Stimulated activated CD8-positive, alpha-beta memory T cell treated with anti-CD3 and anti-CD28 coated beads, Interleukin-4, amount 100 ng/mL, for 1 hour (primary cell): ENCODE data around the gene ANKRD40.
A peak's percentile ranks its signal among the peaks of the same experiment; 100 is the strongest.
"Not testable (repeated sequence)": the region's sequence is repeated elsewhere in the genome, so short reads cannot be mapped to it uniquely, and the experiment has no call there.

Source experiments
- DNase-seq, 2 donors: peaks; one replicate each; pipeline ENCODE4 v3.0.0-alpha.2; 2020; ENCODE audit warnings: low read depth in 2 of 2, low spot score in 1 of 2

Gene ANKRD40, protein sequence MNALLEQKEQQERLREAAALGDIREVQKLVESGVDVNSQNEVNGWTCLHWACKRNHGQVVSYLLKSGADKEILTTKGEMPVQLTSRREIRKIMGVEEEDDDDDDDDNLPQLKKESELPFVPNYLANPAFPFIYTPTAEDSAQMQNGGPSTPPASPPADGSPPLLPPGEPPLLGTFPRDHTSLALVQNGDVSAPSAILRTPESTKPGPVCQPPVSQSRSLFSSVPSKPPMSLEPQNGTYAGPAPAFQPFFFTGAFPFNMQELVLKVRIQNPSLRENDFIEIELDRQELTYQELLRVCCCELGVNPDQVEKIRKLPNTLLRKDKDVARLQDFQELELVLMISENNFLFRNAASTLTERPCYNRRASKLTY

DNA sequence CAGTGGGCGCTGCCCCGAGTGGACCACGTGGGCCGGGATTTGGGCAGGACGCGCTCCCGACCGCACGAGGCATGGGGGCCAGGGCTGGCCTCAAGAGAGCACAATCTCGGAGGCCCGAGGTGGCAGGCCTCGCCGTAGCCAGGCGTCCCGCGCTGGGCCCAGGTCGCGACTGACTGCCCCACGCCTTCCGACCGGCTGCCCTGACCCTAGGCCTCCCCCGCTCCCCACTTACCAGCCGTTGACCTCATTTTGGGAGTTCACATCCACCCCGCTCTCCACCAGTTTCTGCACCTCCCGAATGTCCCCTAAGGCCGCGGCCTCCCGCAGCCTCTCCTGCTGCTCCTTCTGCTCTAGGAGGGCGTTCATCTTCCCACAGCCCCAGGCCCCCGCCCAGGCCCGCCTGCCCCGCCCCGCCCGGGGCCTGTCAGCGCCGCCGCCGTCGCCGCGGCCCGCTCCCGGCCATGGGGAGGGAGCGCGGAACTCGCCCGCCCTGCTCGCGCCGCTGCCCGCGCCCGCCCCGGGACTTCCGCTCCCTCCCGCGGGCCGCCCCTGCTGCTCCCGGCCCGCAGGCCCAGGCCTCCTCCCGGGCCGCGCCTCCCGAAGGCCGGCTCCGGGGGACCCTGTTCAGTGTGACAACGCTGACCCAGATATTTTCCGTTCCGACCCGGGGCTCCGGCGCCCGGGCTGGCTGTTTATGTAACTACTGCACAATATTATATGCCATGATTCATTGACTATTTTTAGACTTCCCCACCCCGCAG lies at the start of gene ANKRD40:
Gene ANKRD40 (minus strand): TSS at position 626 of the 761 bp plus-strand sequence. CDS start 260 bp downstream, at position 366.
- DNase-seq = peak; percentile 72 to 80

DNA sequence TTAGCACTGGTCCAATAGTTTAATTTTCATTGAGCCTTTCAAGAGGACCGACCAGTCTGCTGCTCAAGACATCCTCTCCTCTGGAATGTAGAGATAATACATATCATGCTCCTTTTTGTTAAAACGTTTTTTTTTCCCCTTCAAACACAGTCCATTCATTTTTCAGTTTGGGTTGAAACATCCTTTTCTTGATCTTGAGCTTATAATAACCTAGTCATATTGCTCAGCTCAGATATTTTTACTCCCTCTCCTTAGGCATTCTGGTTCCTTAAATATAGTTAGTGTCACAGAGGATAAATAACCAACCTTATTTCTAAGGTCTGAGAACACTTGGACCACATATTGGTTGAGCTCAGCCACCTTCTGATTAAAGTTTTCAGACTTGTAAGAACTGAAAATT lies 46.8 kb upstream of the ANKRD40 start:
- DNase-seq = no peak

- no peak for DNase-seq
Measured at GRCh38 chr17:50749245-50749644, 41.5 kb upstream of the ANKRD40 start.

DNA sequence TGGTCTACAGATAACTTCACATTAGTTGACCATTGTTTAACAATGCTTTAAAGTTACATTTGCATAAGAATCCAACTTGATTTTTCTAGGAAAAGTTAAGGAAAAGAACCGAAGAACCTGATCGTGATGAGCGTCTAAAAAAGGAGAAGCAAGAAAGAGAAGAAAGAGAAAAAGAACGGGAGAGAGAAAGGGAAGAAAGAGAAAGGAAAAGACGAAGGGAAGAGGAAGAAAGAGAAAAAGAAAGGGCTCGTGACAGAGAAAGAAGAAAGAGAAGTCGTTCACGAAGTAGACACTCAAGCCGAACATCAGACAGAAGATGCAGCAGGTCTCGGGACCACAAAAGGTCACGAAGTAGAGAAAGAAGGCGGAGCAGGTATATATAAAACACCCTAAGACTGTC lies 37.9 kb upstream of the ANKRD40 start:
- DNase-seq = no peak

DNA sequence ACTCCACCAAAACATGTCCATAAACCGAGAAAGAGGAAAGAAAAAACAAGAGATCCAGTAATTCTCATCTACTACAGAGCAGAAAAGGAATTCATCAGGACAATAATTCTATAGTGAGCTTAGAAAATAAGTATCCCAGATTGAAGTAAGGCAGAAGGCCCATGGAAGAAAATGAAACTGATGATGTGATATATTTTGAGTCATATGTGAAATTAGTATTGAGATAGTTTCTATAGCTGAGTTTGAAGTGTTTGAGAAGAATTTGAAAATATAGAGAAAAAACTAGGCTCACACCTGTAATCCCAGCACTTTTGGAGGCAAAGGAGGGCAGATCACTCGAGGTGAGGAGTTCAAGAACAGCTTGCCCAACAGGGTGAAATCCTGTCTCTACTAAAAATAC lies 31.4 kb upstream of the ANKRD40 start:
- DNase-seq = no peak

DNA sequence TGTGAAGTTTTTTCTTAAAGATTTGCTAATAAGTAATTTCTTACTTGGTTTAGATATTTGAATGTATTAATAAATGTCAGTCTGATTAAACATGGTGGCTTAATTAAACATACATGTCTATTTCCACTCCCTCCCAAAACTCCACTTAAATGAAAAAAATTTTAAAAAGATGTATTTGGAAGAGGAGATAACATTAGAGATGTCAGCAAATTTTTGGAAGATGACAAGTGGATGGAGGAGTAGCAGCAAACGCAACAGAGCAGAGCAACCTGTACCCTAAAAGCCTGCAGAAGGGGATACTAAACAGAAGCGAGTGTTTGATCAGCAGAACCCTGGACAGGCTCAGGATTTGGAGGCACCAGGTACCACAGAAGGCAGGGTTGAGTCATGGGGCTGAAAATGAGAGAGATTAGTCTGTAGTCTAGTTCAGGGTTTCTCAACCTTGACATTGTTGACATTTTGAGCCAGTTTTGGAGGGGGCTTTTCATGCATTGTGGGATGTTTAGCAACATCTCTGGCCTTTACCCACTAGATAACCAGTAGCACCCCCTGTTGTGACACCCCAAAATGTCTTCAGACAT lies 29.5 kb upstream of the ANKRD40 start:
- no peak for DNase-seq

GRCh38 chr17:50735287-50735686 lies 27.6 kb upstream of the ANKRD40 start:
- DNase-seq = no peak

DNA sequence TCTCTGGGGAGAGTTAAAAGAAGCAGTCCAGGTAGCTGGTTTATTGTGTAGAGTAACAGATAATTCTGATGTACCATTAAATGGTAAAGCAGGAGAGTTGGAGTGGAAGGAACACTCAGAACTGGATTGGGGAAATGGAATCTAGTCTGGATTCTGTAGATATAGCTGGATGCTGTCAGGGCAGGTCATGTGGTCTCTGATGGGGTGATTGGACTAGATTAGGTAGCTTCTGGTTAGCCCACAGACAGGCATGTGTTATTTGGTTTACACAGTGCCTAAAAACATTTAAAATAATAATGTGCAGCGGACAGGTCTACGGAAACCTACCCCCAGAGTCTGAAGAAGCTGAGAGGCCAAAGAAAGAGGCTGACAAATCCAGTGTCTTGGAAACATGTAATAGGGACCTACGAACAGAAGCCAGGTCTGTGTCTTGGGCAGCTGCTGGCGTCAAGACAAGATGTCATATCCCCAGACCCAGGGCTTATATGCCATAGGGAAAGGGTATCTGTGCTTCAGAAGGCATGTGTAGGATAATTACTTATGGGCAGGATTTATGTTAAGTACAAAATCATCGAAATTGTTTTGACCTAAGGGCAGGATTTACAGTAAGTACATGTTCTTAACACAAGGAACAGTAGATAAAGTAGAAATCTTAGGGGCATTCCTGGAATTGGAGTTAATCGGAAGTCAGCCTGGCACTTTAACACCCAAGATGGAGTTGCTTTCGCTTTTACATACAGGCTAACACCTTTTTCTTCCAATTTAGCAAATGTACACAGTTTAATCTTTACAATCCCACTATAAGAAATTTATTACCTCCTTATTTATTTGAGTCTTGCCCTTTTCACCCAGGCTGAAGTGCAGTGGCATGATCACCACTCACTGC lies 24.1 kb upstream of the ANKRD40 start:
- DNase-seq = no peak

DNA sequence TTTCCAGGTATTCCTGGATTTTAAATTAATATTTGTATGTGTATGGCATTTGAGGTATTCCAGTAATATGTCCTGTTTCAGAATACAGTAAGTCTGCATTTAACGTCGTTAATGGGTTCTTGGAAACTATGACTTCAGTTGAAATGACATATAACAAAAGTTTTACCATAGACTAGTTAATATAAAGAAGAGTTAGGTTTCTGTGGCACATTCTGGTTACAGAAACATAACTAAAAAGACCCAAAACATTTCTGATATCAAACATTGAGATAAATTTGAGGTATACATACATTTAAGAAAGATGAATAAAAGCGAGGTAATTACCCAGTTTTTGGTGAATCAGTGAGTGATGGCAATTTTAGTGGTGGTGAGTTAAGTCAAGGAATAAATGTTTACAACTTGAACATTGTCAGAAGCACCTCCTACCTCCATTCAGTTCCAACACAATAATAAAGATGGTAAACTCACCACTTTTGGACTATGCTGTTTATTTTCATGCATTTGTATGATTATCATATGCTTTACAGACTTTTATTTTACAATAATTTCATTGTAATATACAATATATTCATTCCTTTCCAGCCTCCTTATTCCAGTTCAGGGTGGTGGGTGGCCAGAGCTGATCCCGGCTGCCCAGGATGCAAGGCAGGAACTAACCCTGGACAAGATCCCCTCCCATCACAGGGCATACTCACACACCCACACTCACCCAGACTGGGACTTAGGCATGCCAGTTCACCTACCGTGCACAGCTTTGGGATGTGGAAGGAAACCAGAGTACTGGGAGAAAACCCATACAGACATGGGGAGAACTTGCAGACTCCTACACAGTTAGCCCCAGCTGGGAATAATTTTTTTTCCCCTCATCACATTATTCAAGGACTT lies 21.4 kb upstream of the ANKRD40 start:
- DNase-seq = no peak

DNA sequence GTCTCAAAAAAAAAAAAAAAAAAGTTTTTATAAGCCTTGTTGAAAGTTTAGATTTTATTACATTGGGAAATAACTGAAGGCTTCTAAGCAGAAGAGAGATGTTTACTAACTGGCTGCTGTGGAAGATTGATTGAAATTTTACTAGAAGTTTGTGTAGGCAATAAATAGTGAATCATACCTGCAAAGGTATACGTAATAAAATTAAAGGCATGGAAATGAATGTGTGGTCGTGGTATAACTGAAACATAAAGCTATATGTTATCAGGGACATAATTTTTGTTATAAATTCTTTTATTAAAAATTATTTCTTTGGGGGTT lies 20.4 kb upstream of the ANKRD40 start:
- DNase-seq = no peak

GRCh38 chr17:50725769-50726655 lies 18.3 kb upstream of the ANKRD40 start:
- DNase-seq = no peak

DNA sequence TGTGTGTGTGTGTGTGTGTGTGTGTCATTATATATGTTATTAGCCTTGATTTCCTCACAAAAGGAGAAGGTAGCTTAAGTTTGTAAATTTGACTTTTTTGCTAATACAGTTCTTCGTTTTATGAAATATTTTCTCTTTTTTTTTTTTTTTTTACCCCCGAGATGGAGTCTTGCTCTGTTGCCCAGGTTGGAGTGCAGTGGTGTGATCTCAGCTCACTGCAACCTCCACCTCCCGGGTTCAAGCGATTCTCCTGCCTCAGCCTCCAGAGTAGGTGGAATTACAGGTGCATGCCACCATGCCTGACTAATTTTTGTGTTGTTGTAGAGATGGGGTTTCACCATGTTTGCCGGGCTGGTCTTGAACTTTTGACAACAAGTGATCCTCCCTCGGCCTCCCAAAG lies 16.9 kb upstream of the ANKRD40 start:
- DNase-seq = not testable (repeated sequence)

DNA sequence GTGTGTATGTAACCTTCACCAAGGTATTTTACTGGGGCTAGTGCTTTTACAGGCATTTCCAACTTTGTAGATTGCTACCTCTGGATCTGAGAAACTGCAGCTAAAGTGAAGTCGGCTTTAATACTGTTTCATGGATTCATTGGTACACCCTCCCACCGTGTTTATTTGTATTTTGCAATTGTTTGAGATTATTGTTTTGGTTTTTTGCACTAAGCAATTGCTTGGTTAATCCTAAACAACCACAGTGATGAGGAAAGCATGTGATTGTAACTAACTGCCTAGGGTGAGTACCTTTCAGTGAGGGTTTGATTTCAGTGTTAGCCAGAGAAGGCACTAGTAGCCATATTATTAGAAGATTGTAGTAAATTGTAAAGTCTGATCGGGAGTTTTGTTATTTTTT lies 15.0 kb upstream of the ANKRD40 start:
- DNase-seq = no peak

GRCh38 chr17:50721194-50722010 lies 13.7 kb upstream of the ANKRD40 start:
- no peak for DNase-seq

GRCh38 chr17:50719924-50720794 lies 12.4 kb upstream of the ANKRD40 start:
- no peak for DNase-seq

DNA sequence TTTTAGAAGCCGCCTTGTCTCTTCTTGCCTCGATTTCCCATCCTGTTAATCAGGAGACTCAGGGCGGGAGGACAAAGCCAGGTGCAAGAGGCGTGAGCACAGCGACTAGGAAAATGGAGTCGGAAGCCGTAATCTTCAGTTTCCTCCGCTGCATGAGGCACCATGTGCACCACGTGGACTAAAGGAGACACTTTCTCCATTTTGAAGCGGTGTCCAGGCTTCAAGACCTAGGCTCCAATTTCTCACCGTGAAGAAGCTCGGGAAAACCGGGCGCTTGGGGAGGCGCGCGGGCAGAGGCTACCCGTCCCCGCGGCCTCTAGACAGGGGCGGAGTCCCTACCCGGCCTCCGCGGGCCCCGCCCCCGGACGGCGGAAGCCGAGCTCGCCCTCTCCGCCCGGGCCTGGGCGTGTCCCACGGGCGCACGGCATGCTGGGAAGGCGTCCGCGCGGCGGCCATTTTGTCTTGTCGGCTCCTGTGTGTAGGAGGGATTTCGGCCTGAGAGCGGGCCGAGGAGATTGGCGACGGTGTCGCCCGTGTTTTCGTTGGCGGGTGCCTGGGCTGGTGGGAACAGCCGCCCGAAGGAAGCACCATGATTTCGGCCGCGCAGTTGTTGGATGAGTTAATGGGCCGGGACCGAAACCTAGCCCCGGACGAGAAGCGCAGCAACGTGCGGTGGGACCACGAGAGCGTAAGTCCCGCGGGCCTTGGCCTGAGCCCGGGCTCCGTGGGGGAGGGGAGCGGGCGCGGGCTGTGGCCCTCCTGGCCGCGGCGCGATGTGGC lies 11.6 kb upstream of the ANKRD40 start, which contains the start of gene LUC7L3:
Gene LUC7L3 (plus strand): TSS at position 460 of the 780 bp plus-strand sequence. CDS start 130 bp downstream, at position 590.
- DNase-seq = peak; percentile 83 to 84

GRCh38 chr17:50715471-50715870 lies 7.8 kb upstream of the ANKRD40 start:
- no peak for DNase-seq
